GM19240 (cell line): ENCODE measurements around the gene HDAC4.
"Not testable (repeated sequence)": the region's sequence is repeated elsewhere in the genome, so short reads cannot be mapped to it uniquely, and the experiment has no call there.

Experiments
- DNase-seq: peaks from one replicate; pipeline ENCODE4 v3.0.0; 2011; ENCODE audit warnings: low spot score; ENCODE audit not compliant: insufficient read length

The HDAC4 gene

DNA sequence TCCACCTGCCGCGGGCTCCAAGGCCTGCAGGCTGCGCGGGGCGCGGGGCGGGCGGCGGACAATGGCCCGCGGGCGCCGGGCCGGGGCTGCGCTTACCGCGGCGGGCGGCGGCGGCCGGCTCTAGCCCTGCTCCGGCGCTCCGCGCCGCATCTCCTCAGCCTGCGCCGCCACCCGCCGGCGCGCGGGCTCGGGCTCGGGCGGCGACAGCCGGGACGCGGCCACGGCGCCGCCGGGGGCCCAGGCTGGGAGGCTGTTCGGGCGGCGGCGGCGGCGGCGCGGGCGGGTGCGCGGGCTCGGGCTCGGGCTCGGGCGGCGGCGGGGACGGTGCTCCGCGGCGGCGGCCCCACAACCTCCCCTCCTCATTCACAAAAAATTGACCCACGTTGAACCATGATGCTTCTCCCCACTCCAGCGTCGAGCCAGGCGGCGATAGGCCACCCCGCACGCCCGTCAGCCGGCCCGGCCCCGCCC lies at the start of gene HDAC4:
Gene HDAC4 (minus strand): TSS at position 425 of the 471 bp plus-strand sequence. CDS start 48,321 bp downstream, outside the sequence.
- no peak for DNase-seq

DNA sequence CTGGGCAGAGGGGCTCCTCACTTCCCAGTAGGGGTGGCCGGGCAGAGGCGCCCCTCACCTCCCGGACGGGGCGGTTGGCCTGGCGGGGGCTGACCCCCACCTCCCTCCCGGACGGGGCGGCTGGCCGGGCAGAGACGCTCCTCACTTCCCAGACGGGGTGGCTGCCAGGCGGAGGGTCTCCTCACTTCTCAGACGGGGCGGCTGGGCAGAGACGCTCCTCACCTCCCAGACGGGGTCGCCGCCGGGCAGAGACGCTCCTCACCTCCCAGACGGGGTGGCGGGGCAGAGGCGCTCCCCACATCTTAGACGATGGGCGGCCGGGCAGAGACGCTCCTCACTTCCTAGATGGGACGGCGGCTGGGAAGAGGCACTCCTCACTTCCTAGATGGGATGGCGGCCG lies 48.6 kb upstream of the HDAC4 start:
- DNase-seq = not testable (repeated sequence)

DNA sequence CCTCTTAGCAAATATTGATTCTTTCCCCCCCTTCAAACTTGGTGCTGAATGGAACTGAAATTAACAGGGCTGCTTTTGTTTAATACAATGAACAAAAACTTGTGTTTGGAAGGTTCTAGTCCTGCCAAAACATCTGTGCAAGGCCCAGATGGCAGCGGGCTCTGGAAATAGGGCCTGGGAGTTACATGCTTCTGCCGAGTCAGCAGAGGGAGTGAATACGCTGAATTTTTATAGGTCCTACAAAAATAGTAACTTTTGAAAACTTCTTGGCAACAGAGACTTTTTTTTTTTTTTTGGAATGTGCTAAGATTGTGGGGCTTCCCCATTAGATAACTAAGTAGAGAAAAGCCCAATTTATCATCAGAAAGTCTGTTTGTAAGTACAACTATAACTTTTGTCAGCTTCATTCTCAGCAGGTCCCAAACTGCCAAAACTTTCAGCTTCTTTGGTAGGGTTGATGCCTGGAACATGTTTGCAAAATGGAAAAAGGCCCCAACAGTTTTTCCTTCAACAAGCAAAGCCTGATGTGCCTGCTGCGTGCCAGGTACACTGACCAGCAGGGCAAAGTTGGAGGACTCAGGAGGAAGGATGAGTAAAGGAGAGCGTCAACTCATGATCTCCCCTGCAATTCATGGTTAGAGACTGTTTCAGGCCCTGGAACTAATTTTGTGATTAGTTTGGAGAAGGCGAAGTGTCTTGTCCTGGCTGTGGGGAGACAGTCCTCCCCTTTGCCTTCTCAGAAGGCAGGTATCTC lies 45.1 kb upstream of the HDAC4 start:
- no peak for DNase-seq

DNA sequence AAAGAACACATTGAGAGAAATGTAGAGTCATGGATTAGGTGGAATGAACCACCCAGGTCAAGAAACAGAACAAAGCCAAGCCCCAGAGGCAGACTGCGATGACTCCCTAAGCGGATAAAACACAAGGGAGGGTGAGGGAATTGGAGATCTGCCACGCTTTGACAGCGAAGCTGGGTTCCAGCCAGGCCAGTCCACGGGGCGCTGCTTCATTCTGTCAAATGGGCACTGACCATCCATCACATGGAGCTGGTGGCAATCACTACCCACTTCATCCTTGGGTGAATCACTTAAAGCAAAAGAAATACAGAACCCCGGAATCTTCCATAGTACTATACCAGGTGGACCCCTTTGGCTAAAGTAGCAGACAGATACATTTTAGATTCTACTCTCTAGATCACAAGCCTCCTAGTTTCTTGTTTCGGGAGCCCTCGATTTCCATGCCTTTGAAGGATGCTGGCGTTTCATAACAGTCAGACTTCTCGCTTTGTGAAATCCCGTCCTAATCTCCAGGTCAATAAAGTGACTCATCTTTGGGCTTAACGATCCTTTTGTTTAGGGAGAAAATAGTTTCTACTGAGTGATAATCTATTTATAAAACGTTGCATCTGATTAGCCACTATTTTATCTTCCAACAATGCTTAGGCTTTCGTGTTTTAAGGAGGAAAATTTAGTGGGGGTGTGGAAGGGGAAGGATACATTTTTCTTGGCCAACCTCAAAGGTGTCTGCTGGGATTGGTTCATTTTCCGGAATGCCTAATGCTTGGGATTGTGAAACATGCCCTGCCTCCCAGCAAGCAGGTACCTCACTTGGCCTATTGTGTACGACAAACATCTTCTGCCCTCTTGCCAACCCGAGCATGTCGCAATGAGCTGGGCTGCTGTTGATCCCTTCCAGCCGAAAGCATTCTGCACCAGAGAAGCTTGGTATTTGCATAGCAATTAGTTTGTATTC lies 44.1 kb upstream of the HDAC4 start:
- DNase-seq = no peak

DNA sequence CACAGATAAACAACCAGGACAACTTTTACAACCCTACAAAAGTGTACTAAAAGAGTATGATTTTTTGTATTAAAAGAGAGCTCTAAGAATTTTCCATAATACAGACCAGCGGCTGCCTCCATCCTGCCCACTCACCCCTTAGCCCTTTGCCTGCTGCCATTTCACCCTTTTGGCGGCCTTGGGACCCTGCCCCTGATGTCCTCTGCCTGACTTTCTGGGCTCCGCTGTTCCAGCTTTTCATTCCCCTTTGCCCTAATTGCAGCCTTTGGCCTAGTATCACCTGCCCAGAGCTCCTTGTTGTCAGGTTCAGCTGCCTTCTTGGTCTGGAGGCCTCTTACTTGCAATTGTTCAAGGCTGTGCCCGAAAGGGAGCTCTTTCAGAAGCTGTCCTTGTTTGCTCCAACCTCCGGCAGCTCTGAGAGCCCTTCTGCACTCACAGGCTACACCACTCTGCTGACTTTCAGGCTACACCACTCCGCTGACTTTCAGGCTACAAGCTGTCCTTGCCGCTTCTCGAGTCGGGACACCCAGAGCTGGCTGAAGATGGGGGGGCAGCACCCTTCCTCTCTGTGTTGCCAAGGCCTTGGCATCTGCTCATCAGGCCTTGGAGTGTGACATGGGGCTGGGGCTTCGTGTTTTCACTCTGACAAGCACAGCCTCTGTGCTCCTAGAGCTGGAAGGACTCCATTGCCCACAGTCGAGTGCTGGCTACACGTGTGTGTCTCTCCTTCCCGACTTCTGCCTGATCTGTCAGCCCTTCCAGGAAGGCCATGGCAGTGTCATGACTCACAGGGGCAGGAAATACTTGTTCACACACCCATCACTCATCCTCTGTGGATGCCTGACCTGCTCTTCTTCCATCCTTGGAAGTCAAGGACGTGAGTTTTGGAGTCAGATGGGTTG lies 43.1 kb upstream of the HDAC4 start:
- no peak for DNase-seq

DNA sequence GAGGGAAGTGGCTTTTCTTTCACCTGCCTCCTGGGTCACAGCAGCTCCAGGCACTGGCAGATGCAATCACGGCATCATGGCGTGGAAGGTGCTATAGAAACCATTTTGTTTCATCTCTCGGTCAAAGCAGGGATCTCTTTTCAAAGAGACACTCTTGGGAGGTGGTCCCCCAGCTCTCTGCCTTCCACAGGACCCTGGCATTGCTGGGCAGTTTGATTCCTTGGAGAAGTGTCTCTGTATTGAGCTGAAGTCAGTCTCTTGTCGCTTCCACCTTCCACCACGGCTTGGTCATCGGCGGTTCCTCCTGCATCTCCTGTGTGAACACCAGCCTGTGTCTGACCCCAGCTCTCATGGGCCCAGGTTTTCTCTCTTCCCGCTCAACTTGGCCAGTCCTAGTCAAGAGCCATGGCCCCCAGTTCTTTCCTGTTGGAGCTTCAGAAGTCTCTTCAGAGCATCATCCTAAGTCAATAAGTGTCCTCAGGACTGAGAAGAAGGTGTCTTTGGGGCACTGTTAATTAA lies 42.3 kb upstream of the HDAC4 start:
- DNase-seq = no peak

DNA sequence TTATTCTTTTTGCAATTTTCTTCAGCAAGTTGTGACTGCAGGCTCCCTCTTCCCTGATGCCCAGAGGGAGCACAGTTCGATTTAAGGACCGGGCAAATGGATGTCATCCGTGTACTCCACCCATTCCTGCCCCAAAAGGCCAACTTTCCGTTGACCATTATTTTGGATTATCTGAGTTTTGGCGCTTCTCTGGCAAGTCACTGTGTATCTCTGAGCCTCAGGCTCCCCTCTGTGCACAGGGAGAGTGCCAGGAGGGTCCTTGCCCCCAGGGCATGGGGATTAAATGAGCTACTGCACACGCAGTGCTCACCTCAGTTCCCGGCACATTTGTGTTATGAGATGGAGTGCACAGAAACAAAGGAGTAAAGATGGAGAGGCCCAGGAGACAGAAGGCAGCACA lies 41.4 kb upstream of the HDAC4 start:
- no peak for DNase-seq

DNA sequence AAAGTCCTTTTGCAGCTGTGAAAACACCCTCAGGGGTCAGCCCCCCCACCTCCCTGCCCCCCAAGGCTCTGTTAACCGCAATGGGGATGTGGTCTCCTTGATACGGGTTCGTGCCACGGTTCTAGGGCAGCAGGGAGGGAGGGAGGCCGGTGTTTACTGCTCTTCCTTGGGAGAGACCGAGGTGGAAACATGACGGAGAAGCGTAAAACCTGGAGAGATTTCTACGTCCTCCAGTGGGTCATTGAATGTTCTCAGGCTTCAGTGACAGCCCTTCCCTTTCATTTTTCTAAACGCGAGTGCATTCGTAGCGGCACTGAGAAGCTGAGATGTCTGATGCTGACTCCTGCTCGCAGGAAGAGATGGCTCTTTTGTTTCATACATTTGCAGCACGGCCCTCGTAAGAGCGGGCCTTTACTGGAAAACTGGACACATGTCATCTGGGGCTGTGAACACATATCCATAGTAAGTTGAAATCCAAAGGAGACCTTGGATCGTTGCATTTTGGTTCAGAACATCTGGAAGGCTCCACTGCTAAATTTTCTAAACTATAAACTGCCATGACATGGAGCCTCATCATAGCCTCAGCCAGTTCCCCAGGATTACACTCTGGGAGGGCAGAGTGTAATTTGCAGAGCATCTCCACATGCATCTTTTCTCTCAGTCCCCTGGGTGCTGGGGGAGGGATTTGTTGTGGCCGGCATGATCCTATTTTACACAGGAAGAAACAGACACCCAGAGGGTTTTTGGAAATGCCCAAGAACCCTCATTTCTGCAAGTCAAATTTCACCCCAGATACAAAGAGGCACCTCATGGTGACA lies 40.6 kb upstream of the HDAC4 start:
- DNase-seq = no peak

DNA sequence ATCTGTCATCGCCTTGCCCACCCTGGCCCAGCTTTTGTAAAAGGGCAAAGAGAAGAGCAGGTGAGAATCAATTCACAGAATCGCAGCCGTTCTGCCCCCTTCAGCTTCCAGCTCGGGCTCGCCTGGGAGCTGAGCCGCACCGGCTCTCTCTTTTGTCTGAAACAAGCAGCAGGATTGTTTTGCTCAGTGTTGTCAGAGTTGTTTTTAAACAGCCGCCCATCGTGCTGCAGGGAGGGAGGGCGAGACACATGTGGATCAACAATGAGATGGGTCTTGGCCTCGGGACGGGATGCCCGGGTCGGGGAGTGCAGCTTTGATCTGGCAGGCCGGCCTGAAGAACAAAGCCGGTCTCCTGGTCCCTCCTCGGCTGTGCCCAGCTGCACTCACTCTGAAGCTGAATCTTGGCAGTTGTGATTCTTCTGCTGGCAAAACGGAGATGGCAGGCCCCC lies 39.7 kb upstream of the HDAC4 start:
- DNase-seq = no peak

DNA sequence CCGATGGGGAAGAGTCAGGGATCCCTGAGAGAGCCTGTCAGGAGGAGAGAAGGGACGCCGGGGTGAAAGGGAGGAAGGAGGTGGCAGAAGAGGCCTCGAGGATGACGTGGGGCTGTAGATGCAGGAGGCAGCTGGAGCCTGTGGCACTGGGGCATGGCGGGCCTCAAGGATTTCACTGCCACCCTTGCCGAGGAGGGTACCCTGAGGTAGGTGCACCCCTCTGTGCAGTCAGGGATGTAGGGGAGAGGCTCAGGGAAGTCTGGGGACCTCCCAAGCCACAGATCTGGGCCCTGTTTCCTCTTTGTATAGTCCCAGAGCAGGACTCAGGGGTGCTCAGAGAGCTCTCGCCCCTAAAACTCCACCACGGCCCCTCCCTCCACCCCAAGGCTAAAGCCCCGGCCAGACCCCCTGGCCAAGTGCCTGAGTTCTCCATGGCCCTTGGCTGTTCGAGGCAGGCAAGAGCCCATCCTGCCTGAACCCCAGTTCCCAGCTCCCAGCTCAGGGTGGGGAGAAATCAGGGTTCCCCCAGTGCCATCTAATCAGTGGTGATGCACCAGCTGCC lies 39.0 kb upstream of the HDAC4 start:
- DNase-seq = no peak

DNA sequence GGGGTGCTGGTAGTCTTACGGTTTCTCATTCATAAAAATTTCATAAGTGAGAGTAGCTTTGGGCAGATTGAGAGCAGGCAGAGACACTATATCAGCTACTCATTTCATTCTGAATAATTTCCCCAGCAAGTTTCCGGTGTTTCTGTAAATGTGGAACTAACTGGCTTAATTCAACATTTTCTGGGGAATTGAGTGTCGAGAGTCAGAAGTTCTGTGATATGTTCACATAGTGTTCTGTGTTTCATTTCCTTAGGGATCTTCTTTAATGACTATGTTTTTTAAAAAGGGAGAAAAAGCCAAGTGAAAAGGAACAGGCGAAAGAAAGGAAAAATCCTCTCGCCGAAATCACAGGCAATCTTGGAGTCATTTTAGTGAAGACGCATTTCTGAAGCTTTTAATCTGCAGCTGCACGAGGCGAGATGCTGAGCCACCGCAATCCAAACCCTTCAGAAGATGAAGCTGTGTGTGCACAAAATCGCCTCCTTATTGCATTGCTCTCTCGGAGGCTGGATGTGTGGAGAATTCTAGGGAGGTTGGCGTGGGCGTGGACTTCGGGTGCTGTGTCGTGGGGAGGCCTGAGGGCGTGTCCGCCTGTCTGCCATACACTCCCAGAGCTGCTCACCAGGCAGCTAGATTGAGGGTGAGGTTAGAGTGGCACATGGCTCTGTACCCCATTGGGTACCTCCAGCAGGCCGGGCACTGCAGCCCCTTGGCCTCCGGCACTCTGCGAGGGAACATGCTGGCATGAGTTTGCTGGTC lies 38.4 kb upstream of the HDAC4 start:
- DNase-seq = no peak

DNA sequence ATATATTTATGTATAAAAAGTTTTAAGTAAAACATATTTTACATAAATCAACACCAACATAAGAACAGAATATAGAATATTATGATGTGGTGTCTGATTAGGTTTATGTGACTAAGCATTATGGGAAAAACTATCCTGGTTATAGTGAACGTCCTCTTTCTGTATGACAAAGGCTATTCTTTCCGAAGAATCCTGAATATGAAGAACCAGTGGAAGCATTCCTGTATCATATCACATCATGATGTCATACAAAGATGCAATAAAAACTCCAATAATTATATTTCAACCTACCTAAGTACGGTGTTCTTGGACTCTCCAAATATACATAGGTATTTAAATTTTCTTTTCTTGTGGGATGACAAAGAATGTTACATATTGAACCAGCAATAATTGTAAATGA lies 37.5 kb upstream of the HDAC4 start:
- no peak for DNase-seq

DNA sequence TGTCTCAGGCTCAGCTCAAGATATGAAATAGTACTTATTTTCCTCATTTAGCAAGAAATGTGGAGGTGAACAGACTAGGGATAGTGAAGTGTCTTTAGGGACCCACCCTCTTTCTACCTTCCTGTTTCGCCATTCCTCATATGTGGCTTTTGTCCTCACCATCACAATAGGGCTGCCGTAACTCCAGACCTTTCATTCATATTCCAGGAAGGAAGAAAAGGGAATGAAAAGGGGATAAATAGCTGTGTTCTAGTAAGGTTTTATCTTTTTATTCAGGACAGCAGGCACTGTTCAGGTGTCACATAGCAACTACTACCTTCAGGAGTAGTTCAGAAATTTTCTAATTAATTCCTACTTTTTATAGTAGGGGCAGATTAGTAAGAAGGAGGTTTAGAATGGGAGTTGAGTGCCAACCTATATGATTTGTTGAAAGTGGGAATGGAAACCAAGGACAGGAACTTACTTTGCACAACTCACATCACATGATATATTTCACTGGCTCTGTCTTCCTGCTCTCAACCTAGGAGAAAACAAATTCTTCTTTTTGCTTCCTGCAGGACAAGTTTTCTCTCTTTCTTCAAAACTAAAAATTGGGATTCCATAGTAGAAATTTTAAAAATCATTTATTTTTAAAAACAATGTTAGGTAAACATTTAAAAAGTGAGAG lies 36.0 kb upstream of the HDAC4 start:
- DNase-seq = no peak

DNA sequence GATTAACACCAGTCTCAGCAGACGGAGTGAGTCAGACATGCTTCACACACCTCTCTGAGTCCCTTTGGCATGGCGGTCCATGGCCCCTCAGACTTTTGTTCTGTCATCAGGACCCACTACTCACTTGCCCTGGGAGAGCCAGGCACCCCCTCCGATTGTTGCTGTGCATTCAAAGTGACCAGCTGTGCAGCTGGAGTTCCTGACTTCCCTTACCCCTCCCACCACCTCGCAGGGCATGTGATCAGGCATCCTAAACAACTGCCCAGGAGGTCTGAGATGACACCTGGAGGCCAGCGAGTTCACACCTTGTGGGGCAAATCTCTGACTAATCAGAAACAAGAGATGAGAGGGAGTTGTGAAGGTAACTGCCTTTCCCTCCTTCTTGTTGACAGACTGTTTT lies 35.3 kb upstream of the HDAC4 start:
- DNase-seq = no peak

DNA sequence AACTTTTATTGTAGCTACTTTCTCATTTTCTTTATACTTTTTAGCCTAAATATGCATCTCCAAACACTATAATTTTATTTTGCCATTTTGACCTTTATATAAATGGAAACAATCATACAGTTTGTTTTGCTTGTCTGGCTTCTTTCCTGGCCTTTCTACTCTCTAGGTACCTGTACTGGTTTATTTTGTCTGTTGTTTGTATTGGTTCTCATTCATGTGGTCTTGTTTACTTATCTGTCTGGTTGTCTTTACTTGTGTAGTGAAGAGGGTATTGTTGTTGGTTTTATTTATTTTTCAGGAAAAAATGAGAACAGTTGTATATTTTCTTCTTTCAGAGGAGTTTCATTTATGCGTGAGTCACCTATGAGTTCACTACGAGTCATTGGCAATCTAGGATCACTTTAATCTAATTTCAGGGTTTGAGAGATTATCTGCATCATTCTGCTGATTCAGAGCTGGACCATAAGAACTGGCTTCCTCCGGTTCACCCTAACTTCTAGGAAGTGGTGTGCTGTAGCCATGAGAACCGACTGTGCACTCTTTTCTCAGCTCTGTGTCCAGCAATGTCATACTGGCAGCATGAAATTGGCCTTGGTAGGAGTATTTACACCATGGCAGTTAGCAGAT lies 33.1 kb upstream of the HDAC4 start:
- no peak for DNase-seq

DNA sequence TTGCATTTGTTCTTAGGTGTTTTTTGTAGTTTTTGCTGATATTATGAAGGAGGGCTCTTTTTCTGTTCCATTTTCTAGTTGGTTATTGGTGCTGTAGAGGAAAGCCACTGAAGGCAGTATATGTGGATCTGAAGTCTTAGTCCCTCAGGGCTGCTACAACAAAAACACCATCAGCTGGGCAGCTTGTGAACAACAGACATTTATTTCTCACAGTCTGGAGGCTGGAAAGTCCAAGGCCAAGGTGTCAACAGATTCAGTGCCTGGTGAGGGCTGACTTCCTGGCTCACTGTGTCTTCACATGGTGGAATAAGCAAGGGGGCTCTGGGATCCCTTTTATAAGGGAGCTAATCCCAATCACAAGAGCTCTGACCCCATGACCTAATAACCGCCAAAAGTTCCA lies 31.4 kb upstream of the HDAC4 start:
- no peak for DNase-seq

DNA sequence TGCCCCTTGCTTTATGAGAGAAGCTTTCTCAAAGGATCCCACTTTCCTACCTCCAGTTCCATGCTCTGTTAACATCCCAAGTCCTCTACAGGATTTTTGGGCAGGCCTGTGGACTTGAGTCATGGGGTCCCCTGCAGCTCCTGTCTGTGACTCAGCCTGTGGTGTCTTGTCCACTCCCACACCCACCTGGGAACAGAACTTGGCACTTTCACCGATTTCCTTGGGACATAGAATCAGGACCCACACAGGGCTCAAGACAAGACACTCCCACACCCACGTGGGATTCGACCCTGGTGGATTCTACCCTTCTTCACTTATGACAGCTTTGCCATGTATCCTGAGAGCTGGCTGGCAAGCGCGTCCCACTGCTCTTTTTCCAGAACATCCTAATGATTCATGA lies 30.7 kb upstream of the HDAC4 start:
- DNase-seq = no peak
